ENCODE data around the gene B9D1.

- TF ChIP-seq, protein P1, sequence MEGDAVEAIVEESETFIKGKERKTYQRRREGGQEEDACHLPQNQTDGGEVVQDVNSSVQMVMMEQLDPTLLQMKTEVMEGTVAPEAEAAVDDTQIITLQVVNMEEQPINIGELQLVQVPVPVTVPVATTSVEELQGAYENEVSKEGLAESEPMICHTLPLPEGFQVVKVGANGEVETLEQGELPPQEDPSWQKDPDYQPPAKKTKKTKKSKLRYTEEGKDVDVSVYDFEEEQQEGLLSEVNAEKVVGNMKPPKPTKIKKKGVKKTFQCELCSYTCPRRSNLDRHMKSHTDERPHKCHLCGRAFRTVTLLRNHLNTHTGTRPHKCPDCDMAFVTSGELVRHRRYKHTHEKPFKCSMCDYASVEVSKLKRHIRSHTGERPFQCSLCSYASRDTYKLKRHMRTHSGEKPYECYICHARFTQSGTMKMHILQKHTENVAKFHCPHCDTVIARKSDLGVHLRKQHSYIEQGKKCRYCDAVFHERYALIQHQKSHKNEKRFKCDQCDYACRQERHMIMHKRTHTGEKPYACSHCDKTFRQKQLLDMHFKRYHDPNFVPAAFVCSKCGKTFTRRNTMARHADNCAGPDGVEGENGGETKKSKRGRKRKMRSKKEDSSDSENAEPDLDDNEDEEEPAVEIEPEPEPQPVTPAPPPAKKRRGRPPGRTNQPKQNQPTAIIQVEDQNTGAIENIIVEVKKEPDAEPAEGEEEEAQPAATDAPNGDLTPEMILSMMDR (IDR thresholded peaks at IDR 0.05): no peak
- TF ChIP-seq EP300 (IDR thresholded peaks at IDR 0.05): no peak
- no peak for TF ChIP-seq POLR2A (IDR thresholded peaks at IDR 0.05)
Measured at GRCh38 chr17:19328441-19329061, 34.0 kb downstream of the B9D1 start.

Data from stomach (tissue), 4 donors.